AG10803 (cell line): ENCODE measurements around the gene BAX.

ENCODE experiments used
- DNase-seq: peaks from one replicate; pipeline ENCODE4 v3.0.0; 2010; ENCODE audit warnings: low read depth
- H3K4me3 ChIP-seq: 2 replicates; pipeline ENCODE4 v1.5.1; 2011; ENCODE audit warnings: mild to moderate bottlenecking, low read length, control low read depth
- TF ChIP-seq, protein P1 (sequence below): conservative IDR thresholded peaks from 2 replicates; pipeline ENCODE4 v1.5.1; 2011; ENCODE audit warnings: mild to moderate bottlenecking, low read length, control low read depth, inconsistent platforms

BAX gene

DNA sequence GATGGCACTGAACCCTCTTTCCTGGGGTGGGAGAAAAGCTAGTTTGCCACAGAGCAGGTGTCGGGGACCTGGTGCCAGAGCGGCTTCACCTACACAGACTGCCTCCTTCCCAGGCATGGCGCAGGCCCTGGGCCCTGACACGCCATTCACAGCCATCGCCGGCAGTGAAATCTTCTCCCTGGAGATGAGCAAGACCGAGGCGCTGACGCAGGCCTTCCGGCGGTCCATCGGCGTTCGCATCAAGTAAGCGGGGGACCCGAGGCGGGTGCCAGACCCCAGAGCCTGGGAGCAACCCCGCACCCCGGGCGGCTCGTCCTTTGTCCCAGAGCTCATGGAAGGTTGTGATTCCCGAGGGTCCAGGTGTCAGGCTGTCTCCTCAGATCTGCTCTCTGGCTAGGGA lies 52.2 kb downstream of the BAX start:
- H3K4me3 ChIP-seq = no peak overlapping the region
- DNase-seq = no peak
- TF ChIP-seq, protein P1, sequence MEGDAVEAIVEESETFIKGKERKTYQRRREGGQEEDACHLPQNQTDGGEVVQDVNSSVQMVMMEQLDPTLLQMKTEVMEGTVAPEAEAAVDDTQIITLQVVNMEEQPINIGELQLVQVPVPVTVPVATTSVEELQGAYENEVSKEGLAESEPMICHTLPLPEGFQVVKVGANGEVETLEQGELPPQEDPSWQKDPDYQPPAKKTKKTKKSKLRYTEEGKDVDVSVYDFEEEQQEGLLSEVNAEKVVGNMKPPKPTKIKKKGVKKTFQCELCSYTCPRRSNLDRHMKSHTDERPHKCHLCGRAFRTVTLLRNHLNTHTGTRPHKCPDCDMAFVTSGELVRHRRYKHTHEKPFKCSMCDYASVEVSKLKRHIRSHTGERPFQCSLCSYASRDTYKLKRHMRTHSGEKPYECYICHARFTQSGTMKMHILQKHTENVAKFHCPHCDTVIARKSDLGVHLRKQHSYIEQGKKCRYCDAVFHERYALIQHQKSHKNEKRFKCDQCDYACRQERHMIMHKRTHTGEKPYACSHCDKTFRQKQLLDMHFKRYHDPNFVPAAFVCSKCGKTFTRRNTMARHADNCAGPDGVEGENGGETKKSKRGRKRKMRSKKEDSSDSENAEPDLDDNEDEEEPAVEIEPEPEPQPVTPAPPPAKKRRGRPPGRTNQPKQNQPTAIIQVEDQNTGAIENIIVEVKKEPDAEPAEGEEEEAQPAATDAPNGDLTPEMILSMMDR = no peak

DNA sequence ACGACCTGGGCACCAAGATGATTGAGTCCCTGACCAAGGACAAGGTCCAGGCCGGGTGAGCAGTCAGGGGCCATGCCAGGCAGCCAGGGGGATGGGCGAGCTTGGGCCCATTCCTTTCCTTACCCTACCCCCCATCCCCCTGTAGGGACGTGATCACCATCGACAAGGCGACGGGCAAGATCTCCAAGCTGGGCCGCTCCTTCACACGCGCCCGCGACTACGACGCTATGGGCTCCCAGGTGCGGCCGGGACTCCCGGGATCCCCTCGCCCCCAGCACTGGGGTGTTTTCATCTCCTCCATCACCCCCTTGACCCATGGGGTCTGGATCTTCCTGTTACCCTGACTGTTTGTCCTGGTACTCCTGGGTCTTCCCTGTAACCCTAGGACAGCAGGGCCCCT lies 55.2 kb downstream of the BAX start:
- H3K4me3 ChIP-seq = no peak overlapping the region
- no peak for DNase-seq
- TF ChIP-seq, protein P1 = no peak

DNA sequence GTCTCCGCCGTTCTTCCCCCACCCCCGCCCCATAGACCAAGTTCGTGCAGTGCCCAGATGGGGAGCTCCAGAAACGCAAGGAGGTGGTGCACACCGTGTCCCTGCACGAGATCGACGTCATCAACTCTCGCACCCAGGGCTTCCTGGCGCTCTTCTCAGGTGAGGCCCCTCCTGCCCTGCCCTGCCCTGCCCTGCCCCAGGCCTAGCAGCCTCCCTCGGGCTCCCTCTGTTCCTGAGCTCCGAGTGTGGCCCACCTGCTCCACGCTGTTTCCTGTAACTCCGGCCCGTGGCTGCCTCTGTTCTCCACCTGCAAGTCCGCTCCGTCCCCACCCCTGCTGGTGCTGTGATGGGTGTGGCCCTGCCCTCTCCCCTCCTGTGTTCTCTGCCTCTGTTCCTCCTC lies 55.8 kb downstream of the BAX start:
- H3K4me3 ChIP-seq = no peak overlapping the region
- no peak for DNase-seq
- TF ChIP-seq, protein P1 = no peak

DNA sequence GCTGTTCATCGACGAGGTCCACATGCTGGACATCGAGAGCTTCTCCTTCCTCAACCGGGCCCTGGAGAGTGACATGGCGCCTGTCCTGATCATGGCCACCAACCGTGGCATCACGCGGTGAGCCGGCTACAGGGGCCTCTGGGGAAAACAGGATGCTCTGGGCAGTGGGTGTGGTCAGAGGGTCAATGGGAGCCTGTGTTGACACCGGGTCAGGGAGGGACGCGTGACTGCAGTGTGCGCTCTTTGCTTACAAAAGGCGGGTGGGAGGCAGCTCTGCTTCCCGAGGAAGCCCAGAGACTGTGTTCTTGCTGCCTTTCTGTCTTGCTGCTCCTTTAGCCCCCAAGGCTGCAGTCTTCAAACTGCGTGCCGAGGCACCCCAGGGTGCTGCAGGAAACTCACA lies 56.5 kb downstream of the BAX start:
- no peak for DNase-seq
- no peak overlapping the region for H3K4me3 ChIP-seq
- TF ChIP-seq, protein P1 = no peak
